SK-N-MC (cell line): Measurements from ENCODE around the gene TRAPPC3.
"Not testable (repeated sequence)": the region's sequence is repeated elsewhere in the genome, so short reads cannot be mapped to it uniquely, and the experiment has no call there.

ENCODE experiments used
- DNase-seq: peaks from one replicate; pipeline ENCODE4 v3.0.0-alpha.2; 2011; ENCODE audit warnings: low read depth, low spot score
- H3K27ac ChIP-seq: fragments of 200-600 bp; sonication (generic); 2 replicates; pipeline ENCODE4 v1.5.1; 2016; ENCODE audit warnings: mixed run types
- H3K36me3 ChIP-seq: fragments of 200-600 bp; sonication (generic); 2 replicates; pipeline ENCODE4 v1.6.1; 2017; ENCODE audit warnings: antibody characterized with exemption, low read length, mixed read lengths; ENCODE audit not compliant: insufficient read depth
- H3K4me3 ChIP-seq: fragments of 200-600 bp; sonication (generic); 2 replicates; pipeline ENCODE4 v1.5.1; 2016
- H3K9ac ChIP-seq: fragments of 200-600 bp; sonication (generic); 2 replicates; pipeline ENCODE4 v1.8.0; 2017; ENCODE audit warnings: mixed run types, mixed read lengths; ENCODE audit not compliant: insufficient read length
- H3K9me3 ChIP-seq: fragments of 200-600 bp; sonication (generic); 2 replicates; pipeline ENCODE4 v1.6.1; 2017; ENCODE audit warnings: low read depth, mild to moderate bottlenecking, antibody characterized with exemption, low read length, moderate library complexity, mixed read lengths
- EZH2 ChIP-seq: fragments of 200-600 bp; sonication (generic); IDR thresholded peaks from one replicate; pipeline ENCODE4 v1.6.1; 2017; ENCODE audit warnings: antibody characterized with exemption
- FOXP2 ChIP-seq: optimal IDR thresholded peaks from 2 replicates; pipeline ENCODE3; 2011; ENCODE audit warnings: mild to moderate bottlenecking, moderate library complexity; ENCODE audit not compliant: insufficient read depth; ENCODE audit errors: extremely low read length, control extremely low read depth
- POLR2AphosphoS5 ChIP-seq: IDR thresholded peaks from 2 replicates; pipeline ENCODE4 v1.6.1; 2012; ENCODE audit warnings: mild to moderate bottlenecking, low read depth, low read length, borderline replicate concordance

TRAPPC3 gene

DNA sequence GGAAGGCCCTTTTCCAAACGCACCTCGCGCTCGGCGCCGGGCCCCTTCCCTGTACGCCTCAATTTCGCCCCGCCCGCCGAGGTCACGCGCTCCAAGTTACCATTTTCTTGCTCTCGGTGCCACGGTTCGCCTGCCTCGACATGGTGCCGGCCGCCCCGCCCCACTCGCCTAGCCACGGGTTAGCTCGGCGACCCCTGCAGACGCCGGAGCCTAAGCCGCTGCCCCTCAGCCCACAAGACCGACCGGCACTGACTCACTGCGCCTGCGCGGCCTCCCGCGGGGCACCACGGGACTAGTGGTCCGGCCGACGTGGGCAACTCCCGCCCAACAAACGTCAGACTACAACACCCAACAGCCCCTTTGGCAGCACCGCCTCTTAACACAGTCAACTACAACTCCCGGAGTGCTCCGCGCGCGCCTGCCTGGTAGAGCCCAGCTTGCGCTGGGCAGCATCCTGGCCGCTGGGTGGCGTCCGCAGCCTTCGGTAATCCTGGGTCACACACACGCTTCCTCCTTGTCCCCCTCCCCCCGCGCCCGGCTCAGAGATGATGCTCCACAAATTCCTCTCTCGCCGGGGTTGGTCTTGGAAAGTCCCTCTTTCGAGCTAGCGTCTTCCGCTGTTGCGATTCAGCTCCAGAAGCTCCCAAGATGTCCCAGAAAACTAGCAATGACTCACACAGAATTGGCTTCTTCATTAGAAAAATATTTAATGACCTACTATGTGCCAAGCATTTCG is at the start of gene TRAPPC3:
TSS of gene TRAPPC3 (minus strand) at position 250 of the 736 bp plus-strand sequence. CDS start at position 142, 108 bp downstream.
- Histone ChIP-seq H3K9ac (peak within 1 kb of the TSS; percentile 89), H3K9me3 (no peaks in the 10 kb centered on the region), H3K4me3 (peak within 1 kb of the TSS; percentile 94), H3K27ac (peak within 1 kb of the TSS; percentile 95), H3K36me3 (peaks cover 13% of the 10 kb centered on the region; the same call in 1 of the 2 replicates)
- peak; percentile 97 for TF ChIP-seq POLR2AphosphoS5
- no peak for TF ChIP-seq EZH2
- peak; percentile 93 for TF ChIP-seq FOXP2
- peak; percentile 97 for DNase-seq

DNA sequence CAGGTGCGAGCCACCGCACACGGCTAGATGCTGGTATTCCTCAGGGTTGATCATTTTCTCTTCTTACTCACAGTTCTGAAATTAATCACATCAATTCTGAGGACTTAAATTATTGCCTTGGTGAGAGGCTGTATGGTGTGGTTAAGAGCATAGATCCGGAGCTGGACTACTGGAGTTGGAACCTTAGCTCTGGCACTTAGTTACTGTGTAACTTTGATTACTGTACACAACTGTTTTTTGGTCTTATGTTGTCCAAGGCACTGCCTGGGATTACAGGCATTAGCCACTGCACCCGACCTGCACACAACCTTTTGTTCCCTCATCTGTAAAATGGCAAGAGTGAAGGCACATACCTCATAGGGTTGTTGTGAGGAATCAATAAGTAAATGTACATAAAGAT is 49.4 kb upstream of the TRAPPC3 start:
- Histone ChIP-seq H3K4me3 (no peak overlapping the region), H3K9ac (no peak overlapping the region), H3K9me3 (no peaks in the 10 kb centered on the region), H3K36me3 (no peaks in the 10 kb centered on the region), H3K27ac (no peak overlapping the region)
- TF ChIP-seq POLR2AphosphoS5: no peak
- TF ChIP-seq EZH2: no peak
- no peak for TF ChIP-seq FOXP2
- no peak for DNase-seq

DNA sequence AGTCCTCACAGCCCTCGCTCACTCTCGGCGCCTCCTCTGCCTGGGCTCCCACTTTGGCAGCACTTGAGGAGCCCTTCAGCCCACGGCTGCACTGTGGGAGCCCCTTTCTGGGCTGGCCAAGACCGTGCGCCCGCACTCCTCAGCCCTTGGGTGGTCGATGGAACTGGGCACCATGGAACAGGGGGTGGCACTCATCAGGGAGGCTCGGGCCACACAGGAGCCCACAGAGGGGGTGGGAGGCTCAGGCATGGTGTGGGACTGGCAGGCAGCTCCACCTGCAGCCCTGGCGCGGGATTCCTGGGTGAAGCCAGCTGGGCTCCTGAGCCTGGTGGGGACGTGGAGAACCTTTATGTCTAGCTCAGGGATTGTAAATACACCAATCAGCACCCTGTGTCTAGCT is 47.5 kb upstream of the TRAPPC3 start:
- not testable (repeated sequence) for H3K27ac ChIP-seq, H3K9me3 ChIP-seq, DNase-seq, H3K36me3 ChIP-seq, H3K9ac ChIP-seq, H3K4me3 ChIP-seq

DNA sequence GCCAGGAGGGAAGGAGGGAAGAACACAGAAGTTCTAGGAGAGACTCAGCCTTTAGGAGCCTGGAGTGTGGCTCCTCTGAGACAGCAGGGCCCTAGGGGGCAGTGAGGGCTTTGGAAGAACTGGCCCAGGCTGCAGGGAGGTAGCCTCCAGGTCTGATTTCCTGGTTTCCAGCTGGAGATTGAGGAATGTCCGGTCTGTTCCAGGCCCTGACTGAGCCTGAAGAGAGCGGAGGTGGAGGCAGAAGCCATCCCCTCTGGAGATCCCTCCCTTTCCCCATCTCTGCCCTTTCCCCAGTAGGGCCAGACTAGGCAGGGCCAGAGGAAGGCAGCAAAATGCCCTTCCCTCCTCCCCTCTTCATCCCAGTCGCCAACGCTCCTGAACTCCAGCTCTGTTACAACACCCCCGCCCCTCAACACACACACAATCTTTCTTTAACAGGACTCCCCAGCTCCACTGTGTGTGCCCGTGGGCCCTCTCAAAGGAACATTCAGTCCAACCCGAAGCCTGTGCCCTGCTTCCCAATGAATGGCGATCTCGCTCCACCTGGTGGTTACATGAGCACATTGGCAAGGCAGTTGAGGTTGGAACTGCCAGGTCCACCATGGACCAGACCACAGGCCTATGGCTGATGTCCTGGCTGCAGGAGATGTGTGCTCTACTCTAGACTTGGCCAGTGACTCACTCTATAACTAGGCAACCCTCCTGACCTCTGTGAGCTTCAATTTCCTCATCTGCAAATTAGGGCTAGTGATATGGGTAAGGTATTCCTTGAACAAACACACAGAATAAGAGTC is 38.7 kb upstream of the TRAPPC3 start:
- Histone ChIP-seq H3K9me3 (no peaks in the 10 kb centered on the region), H3K36me3 (no peaks in the 10 kb centered on the region), H3K9ac (no peak overlapping the region), H3K27ac (no peak overlapping the region), H3K4me3 (no peak overlapping the region)
- no peak for TF ChIP-seq EZH2
- TF ChIP-seq FOXP2: no peak
- no peak for TF ChIP-seq POLR2AphosphoS5
- peak; percentile 18 for DNase-seq

DNA sequence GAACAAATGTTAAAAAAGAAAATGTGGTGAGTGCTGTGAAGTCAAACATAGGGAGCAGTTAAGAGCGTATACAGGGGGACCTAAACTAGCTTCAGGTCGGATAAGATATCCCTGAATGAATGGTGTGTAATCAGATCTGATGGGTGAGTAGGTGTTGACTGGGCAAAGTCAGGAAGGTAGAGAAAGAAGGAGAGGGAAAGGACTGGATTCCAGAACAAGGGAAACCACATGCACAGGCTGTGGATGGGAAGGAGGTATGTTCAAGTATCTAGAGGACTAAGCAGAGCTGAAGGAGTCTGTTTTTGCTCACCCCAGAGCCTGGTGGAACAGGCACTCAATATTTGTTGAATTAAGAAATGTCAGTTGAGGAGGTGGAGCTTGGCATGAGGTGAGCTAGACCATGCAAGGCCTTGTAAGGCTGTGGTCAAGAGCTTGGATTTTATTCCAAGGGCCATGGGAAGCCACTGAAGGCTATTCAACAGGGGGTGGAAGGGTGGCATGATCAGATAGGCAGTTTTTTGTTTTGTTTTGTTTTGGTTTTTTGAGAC is 34.1 kb upstream of the TRAPPC3 start:
- H3K4me3 ChIP-seq: no peak overlapping the region
- H3K27ac ChIP-seq: peak overlapping the region; percentile 4; the same call in 1 of the 2 replicates
- no peak overlapping the region for H3K9ac ChIP-seq
- TF ChIP-seq EZH2: no peak
- TF ChIP-seq FOXP2: no peak
- DNase-seq: no peak
- H3K9me3 ChIP-seq: no peaks in the 10 kb centered on the region
- H3K36me3 ChIP-seq: peaks cover 26% of the 10 kb centered on the region; the same call in 1 of the 2 replicates

DNA sequence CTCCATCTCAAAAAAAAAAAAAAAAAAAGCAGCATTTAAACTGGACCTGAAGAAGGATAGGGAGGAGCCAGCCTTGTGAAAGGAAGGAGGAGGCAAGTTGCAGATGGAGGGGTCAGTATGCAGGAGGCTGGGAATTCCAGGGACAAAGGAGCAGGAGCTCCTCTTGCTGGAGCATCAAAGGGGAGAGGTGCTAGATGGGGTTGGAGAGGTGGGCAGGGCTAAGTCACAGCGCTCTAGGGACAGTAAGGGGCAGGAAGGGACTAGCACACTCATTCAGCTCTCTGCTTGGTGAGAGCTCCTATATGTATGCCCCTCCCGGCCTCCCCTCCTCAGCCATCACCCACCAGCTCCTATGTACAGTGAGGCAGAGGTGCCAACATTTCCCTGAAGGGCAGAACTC is 33.4 kb upstream of the TRAPPC3 start:
- Histone ChIP-seq H3K27ac (no peak overlapping the region), H3K4me3 (no peak overlapping the region), H3K9ac (no peak overlapping the region), H3K36me3 (peaks cover 31% of the 10 kb centered on the region), H3K9me3 (no peaks in the 10 kb centered on the region)
- DNase-seq: no peak
- no peak; the same call in 1 of the 2 replicates for TF ChIP-seq POLR2AphosphoS5
- no peak for TF ChIP-seq EZH2
- TF ChIP-seq FOXP2: no peak

DNA sequence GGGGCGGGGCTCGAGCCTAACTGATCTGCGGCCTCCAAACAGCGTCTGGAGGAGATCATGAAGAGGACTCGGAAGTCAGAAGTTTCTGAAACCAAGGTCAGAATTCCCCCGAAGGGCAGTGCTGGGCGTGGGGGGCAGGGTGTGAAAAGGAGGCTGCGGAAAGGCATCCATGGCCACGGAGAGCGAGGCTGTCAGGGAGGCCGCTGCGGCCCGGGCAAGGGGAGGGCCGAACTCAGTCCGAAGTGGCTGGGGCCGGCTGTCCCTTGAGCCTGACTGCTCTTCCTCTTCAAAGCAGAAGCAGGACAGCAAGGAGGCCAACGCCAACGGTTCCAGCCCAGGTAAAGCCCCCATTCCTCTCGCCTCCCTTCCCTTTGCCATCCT is 29.9 kb upstream of the TRAPPC3 start:
- H3K27ac ChIP-seq: no peak overlapping the region
- H3K36me3 ChIP-seq: peaks cover 58% of the 10 kb centered on the region
- no peak overlapping the region for H3K4me3 ChIP-seq
- DNase-seq: no peak
- TF ChIP-seq FOXP2 (no peak), POLR2AphosphoS5 (no peak), EZH2 (no peak)
- no peak overlapping the region for H3K9ac ChIP-seq
- no peaks in the 10 kb centered on the region for H3K9me3 ChIP-seq

DNA sequence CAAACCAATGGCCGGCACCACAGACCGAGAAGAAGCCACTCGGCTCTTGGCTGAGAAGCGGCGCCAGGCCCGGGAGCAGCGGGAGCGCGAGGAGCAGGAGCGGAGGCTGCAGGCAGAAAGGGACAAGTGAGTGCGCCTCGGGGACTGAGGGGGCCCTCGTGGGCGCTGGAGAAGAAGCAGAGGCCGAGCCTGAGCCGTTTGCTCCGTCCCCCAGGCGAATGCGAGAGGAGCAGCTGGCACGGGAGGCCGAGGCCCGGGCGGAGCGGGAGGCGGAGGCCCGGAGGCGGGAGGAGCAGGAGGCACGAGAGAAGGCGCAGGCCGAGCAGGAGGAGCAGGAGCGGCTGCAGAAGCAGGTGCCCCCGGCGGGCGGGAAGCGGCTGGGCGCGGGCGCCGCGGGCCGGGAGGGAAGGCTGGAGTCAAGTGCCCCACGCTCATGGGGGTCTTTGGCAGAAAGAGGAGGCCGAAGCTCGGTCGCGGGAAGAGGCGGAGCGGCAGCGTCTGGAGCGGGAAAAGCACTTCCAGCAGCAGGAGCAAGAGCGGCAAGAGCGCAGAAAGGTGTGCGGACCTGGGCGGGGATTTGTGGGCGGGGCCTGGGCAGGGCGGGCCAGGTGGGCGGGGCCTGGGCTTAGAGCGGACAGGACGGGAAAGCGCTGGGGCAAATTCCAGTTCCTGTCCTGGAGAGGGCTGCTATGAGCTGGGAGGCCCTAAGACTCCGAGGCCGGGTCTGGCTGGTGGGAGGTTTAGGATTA is 29.4 kb upstream of the TRAPPC3 start:
- no peak overlapping the region for H3K27ac ChIP-seq
- H3K36me3 ChIP-seq: peaks cover 64% of the 10 kb centered on the region
- H3K9me3 ChIP-seq: no peaks in the 10 kb centered on the region
- no peak overlapping the region for H3K4me3 ChIP-seq
- TF ChIP-seq POLR2AphosphoS5: no peak
- TF ChIP-seq FOXP2: no peak
- no peak for TF ChIP-seq EZH2
- DNase-seq: no peak
- H3K9ac ChIP-seq: no peak overlapping the region
